AG09309 (cell line): Measurements from ENCODE around the gene GNAZ.

Experiments used
- DNase-seq: peaks from one replicate; pipeline ENCODE4 v3.0.0-alpha.2; 2010; ENCODE audit warnings: low read depth
- H3K4me3 ChIP-seq: 2 replicates; pipeline ENCODE4 v1.5.1; 2011; ENCODE audit warnings: mild to moderate bottlenecking, low read depth, low read length, moderate library complexity; ENCODE audit not compliant: control insufficient read depth
- CTCF ChIP-seq: IDR thresholded peaks from 2 replicates; pipeline ENCODE4 v1.5.1; 2011; ENCODE audit warnings: mild to moderate bottlenecking, low read depth, low read length, inconsistent platforms; ENCODE audit not compliant: insufficient read depth, control insufficient read depth; ENCODE audit errors: missing control alignments

GNAZ gene

GRCh38 chr22:23084453-23085350 is 14.4 kb downstream of the GNAZ start:
- no peak overlapping the region for H3K4me3 ChIP-seq
- TF ChIP-seq CTCF, result no peak
- no peak for DNase-seq

- TF ChIP-seq CTCF, result no peak
- DNase-seq, result no peak
Observed at GRCh38 chr22:23085351-23085671, 15.0 kb downstream of the GNAZ start.

GRCh38 chr22:23085785-23086184 is 15.5 kb downstream of the GNAZ start:
- no peak for DNase-seq

More at GRCh38 chr22:23085351-23085671, 15.0 kb downstream of the GNAZ start:
- H3K4me3 ChIP-seq, result no peak overlapping the region

GRCh38 chr22:23086263-23086662 is 15.9 kb downstream of the GNAZ start:
- no peak for DNase-seq
- no peak for TF ChIP-seq CTCF
- H3K4me3 ChIP-seq, result no peak overlapping the region

More at GRCh38 chr22:23085785-23086184, 15.5 kb downstream of the GNAZ start:
- TF ChIP-seq CTCF, result no peak
- H3K4me3 ChIP-seq, result no peak overlapping the region

GRCh38 chr22:23086787-23087186 is 16.5 kb downstream of the GNAZ start:
- no peak for DNase-seq
- H3K4me3 ChIP-seq, result no peak overlapping the region
- TF ChIP-seq CTCF, result no peak

GRCh38 chr22:23088199-23088604 is 17.9 kb downstream of the GNAZ start:
- DNase-seq, result no peak
- no peak overlapping the region for H3K4me3 ChIP-seq
- TF ChIP-seq CTCF, result no peak
